Smooth muscle cell (in vitro differentiated cells): ENCODE measurements around the gene CPA1. TPM values are rescaled to one million over a fixed set of nuclear protein-coding genes. Genes with fewer than 3 reads are reported as not detected.

ENCODE experiments used
- DNase-seq: peaks from one replicate; lab custom pipeline; 2025; ENCODE audit not compliant: unreplicated experiment; lab: John Stamatoyannopoulos, UW
- H2AFZ ChIP-seq: fragments of 200-600 bp; sonication (generic); 2 replicates; pipeline ENCODE4 v1.6.0; 2016; ENCODE audit warnings: antibody characterized with exemption, low read depth, mild to moderate bottlenecking
- H3F3A ChIP-seq: fragments of 200-600 bp; sonication (generic); 2 replicates; pipeline ENCODE4 v1.6.0; 2017; ENCODE audit warnings: antibody characterized with exemption, low read depth
- H3K27ac ChIP-seq: fragments of 200-600 bp; sonication (generic); 2 replicates; pipeline ENCODE4 v1.5.1; 2016; ENCODE audit warnings: low read depth, mild to moderate bottlenecking
- H3K27me3 ChIP-seq: fragments of 200-600 bp; sonication (generic); 2 replicates; pipeline ENCODE4 v1.6.1; 2016; ENCODE audit warnings: low read depth, mild to moderate bottlenecking
- H3K36me3 ChIP-seq: fragments of 200-600 bp; sonication (generic); 2 replicates; pipeline ENCODE4 v1.5.1; 2016; ENCODE audit warnings: low read depth
- H3K4me1 ChIP-seq: fragments of 200-600 bp; sonication (generic); 2 replicates; pipeline ENCODE4 v1.5.1; 2016; ENCODE audit warnings: low read depth
- H3K4me2 ChIP-seq: fragments of 200-600 bp; sonication (generic); 2 replicates; pipeline ENCODE4 v1.6.0; 2016; ENCODE audit warnings: mild to moderate bottlenecking
- H3K4me3 ChIP-seq: fragments of 200-600 bp; sonication (generic); 2 replicates; pipeline ENCODE4 v1.5.1; 2016; ENCODE audit warnings: mild to moderate bottlenecking
- H3K79me2 ChIP-seq: fragments of 200-600 bp; sonication (generic); 2 replicates; pipeline ENCODE4 v1.6.0; 2016; ENCODE audit warnings: low read depth, mild to moderate bottlenecking
- H3K9ac ChIP-seq: fragments of 200-600 bp; sonication (generic); 2 replicates; pipeline ENCODE4 v1.6.0; 2016; ENCODE audit warnings: low read depth
- H3K9me3 ChIP-seq: fragments of 200-600 bp; sonication (generic); replicated peaks from 2 replicates; pipeline ENCODE4 v1.5.1; 2016; ENCODE audit warnings: low read depth
- H4K20me1 ChIP-seq: fragments of 200-600 bp; sonication (generic); 2 replicates; pipeline ENCODE4 v1.6.0; 2016; ENCODE audit warnings: low read depth
- CTCF ChIP-seq: fragments of 200-600 bp; sonication (generic); IDR thresholded peaks from 2 replicates; pipeline ENCODE4 v1.5.1; 2017; ENCODE audit warnings: borderline replicate concordance, mild to moderate bottlenecking, antibody characterized with exemption; ENCODE audit not compliant: insufficient read depth, poor library complexity, severe bottlenecking
- WGBS: methylation state at CpG from one replicate; pipeline ENCODE4 v1.1.7; 2016; ENCODE audit warnings: low lambda C conversion rate; 5-methylcytosine and 5-hydroxymethylcytosine counted together
- polyA plus RNA-seq: library from polyadenylated mRNA; unstranded; fragments of >200 nt; fragmentation: Nextera tagmentation; extraction: Ambion mirVana; gene quantifications from 2 replicates; pipeline ENCODE4 v1.2.1, GENCODE V29; 2016
- total RNA-seq: library from RNA; depleted of rRNA; stranded (reverse); fragments of >200 nt; gene quantifications from 2 replicates; pipeline ENCODE4 v1.2.3, GENCODE V29; 2014

The CPA1 gene
- total and polyA plus RNA-seq, 2 experiments from 2014 or later: 0.90 to 3.8 TPM

- Histone ChIP-seq H3K4me2 (no peak overlapping the region), H3K27me3 (no peaks in the 10 kb centered on the region), H3K79me2 (no peaks in the 10 kb centered on the region), H3K9ac (no peak overlapping the region), H4K20me1 (no peaks in the 10 kb centered on the region), H3K4me1 (peaks cover 33% of the 10 kb centered on the region), H3K4me3 (no peak overlapping the region), H3K27ac (no peak overlapping the region), H3K36me3 (no peaks in the 10 kb centered on the region), H2AFZ (no peak overlapping the region), H3K9me3 (no peaks in the 10 kb centered on the region), H3F3A (peaks cover 6% of the 10 kb centered on the region)
- DNase-seq: no peak
- 86% methylated on average over 5 of the region's 5 CpGs for WGBS
- no peak for TF ChIP-seq CTCF
These were observed 34.6 kb upstream of the CPA1 start for GRCh38 chr7:130345725-130346124.

- Histone ChIP-seq H3K27me3 (no peaks in the 10 kb centered on the region), H3K4me2 (no peak overlapping the region), H3K4me3 (no peak overlapping the region), H3K4me1 (peaks cover 38% of the 10 kb centered on the region), H3K79me2 (no peaks in the 10 kb centered on the region), H2AFZ (no peak overlapping the region), H3K36me3 (no peaks in the 10 kb centered on the region), H3F3A (peaks cover 9% of the 10 kb centered on the region), H4K20me1 (no peaks in the 10 kb centered on the region), H3K9ac (no peak overlapping the region), H3K27ac (no peak overlapping the region), H3K9me3 (no peaks in the 10 kb centered on the region)
- DNase-seq: no peak
- WGBS: 97% methylated on average over 10 of the region's 10 CpGs
- no peak for TF ChIP-seq CTCF
These were observed 34.0 kb upstream of the CPA1 start for GRCh38 chr7:130346177-130346905.

GRCh38 chr7:130346941-130347340, 33.4 kb upstream of the CPA1 start:
- Histone ChIP-seq H3K9me3 (no peaks in the 10 kb centered on the region), H3K79me2 (no peaks in the 10 kb centered on the region), H3K27me3 (no peaks in the 10 kb centered on the region), H2AFZ (no peak overlapping the region), H3F3A (peaks cover 15% of the 10 kb centered on the region), H3K27ac (no peak overlapping the region), H3K4me2 (no peak overlapping the region), H3K4me3 (no peak overlapping the region), H3K36me3 (no peaks in the 10 kb centered on the region), H4K20me1 (no peaks in the 10 kb centered on the region), H3K9ac (no peak overlapping the region), H3K4me1 (peaks cover 44% of the 10 kb centered on the region)
- TF ChIP-seq CTCF: no peak
- 89% methylated on average over 12 of the region's 12 CpGs for WGBS
- no peak for DNase-seq
